GM19239 (cell line): ENCODE data around the gene GAD1.
A peak's percentile ranks its signal among the peaks of the same experiment; 100 is the strongest.

Experiments
- DNase-seq: peaks from one replicate; pipeline ENCODE4 v3.0.0; 2011; ENCODE audit warnings: low spot score; ENCODE audit not compliant: insufficient read length
- FAIRE-seq: peaks from 2 replicates; lab custom pipeline; 2011; peaks lifted over from hg19 to GRCh38; lab: Jason Lieb, UNC

The GAD1 gene

GRCh38 chr2:170816504-170817092, at the start of gene GAD1:
Gene GAD1, plus strand, starts transcription at chr2:170816887. Its CDS starts 1,705 bp downstream, at chr2:170818592.
- DNase-seq: no peak
- FAIRE-seq: peak; percentile 73

GRCh38 chr2:170770008-170770605, 46.6 kb upstream of the GAD1 start, which contains the start of gene ERICH2:
Gene ERICH2, plus strand, starts transcription at chr2:170770378. Its CDS starts 304 bp downstream, at chr2:170770682.
- peak; percentile 44 for DNase-seq

DNA sequence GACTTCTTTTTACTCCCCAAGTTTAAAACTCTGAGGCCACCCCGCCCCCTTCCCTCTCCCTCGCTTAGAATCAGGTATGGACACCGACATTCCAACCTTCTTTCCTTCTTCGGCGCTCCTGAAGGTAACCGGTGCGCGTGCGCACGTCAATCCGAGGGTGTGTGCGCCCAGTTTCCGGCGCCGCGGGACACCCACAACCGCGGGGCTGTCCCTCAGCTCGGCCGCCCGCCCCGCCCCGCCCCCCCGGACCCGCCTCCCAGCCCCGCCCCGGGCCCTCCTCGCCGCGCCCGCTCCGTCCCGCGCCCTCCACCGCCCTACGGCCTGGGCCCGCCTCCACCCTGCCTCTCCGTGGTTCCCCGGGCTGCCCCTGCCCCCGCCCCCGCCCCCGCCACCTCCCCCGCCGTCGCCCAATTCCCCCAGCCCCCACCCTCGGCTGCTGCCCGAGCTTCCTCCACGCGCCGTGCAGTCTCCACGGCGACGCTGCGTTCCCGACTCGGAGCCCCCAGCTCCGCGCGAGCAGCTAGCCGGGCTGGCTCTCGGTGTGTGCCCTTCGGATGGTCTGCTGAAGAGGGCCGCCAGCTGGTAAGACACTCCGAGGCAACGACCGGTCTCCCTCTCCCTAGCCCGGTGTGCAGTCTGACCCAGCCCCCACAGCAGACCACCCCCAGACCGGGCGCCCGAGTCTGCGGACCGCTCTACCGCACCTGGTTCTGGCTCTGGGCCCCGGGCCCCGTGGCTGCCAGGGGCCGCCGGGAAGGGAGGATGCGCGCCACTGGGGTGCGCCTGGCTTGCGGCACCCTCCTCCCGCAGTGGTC, 45.9 kb upstream of the GAD1 start:
- peak; percentile 71 for DNase-seq
- FAIRE-seq: no peak

More at GRCh38 chr2:170770008-170770605, 46.6 kb upstream of the GAD1 start, which contains the start of gene ERICH2:
- FAIRE-seq: peak; percentile 54

- DNase-seq: no peak
- no peak for FAIRE-seq
Observed at GRCh38 chr2:170771421-170771937, 45.2 kb upstream of the GAD1 start.

DNA sequence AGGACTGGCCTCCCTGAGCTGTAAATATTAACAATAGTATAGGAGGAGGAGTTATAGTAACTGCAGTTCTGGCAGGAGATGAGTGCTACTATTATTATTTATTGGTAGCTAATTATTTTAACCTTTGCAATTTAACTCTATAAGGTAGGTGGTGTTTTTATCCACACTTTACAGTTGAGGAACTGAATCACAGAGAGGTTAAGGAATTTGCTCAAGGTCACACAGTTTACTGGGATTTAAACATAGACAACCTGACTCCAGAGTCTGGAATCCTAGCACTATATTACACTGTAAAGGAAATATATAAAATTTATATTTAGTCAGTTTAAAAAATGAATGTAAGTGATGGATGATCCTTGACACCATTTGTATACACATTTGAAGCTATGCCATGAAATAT, 44.4 kb upstream of the GAD1 start:
- no peak for FAIRE-seq

GRCh38 chr2:170774074-170774473, 42.6 kb upstream of the GAD1 start:
- DNase-seq (no peak), FAIRE-seq (no peak)

More for the DNA sequence above, 44.4 kb upstream of the GAD1 start:
- DNase-seq: no peak

DNA sequence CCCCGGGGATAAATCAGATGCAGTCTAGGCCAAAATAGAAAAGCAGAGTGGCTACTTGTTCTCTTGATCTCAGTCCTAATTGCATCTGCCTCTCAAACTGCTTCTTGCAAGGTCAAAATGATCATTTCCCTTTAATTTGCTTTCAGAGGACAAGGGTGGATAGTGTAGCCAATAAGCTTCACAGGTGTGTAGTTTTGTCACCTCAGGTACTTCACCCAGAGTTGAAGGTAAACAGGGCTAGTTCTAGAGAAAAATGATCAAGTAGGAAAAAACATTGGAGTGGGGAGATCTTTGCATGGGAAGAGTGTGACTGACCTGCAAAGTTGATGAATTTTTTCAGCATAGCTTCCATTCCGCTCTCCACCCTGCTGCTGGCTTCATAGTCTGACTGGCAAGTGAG, 37.8 kb upstream of the GAD1 start:
- FAIRE-seq (no peak), DNase-seq (no peak)

GRCh38 chr2:170779304-170779703, 37.4 kb upstream of the GAD1 start:
- DNase-seq (no peak), FAIRE-seq (no peak)

- FAIRE-seq (no peak), DNase-seq (no peak)
Observed at GRCh38 chr2:170782673-170783072, 34.0 kb upstream of the GAD1 start.

DNA sequence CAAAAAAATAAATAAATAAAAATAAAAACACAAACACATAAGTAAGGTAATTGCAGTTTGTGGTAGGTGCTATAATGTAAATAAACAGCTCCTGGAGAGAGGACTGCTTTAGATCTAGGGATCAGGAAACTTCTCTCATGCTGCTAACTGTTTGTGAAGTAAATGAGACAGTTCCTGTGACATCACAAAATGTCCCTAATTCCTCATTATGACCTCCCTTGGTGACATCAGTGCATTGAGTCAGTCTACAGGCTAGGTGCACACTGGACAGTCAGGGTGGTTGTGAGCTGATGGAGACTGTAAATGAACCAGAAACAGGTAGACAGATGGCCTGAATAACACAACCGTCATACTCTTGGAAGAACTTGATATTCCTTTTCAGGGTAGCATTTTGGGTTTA, 33.1 kb upstream of the GAD1 start:
- no peak for DNase-seq
- no peak for FAIRE-seq

GRCh38 chr2:170798996-170799395, 17.7 kb upstream of the GAD1 start:
- FAIRE-seq: no peak
- DNase-seq: no peak

- DNase-seq (no peak), FAIRE-seq (no peak)
Observed at GRCh38 chr2:170806548-170806947, 10.1 kb upstream of the GAD1 start.

GRCh38 chr2:170812710-170813600, 3.7 kb upstream of the GAD1 start:
- peak; percentile 84 for FAIRE-seq
- no peak for DNase-seq

- no peak for DNase-seq
- FAIRE-seq: no peak
Observed at GRCh38 chr2:170813611-170814532, 2.8 kb upstream of the GAD1 start.

- FAIRE-seq (no peak), DNase-seq (no peak)
Observed at GRCh38 chr2:170814533-170815230, 2.0 kb upstream of the GAD1 start.

DNA sequence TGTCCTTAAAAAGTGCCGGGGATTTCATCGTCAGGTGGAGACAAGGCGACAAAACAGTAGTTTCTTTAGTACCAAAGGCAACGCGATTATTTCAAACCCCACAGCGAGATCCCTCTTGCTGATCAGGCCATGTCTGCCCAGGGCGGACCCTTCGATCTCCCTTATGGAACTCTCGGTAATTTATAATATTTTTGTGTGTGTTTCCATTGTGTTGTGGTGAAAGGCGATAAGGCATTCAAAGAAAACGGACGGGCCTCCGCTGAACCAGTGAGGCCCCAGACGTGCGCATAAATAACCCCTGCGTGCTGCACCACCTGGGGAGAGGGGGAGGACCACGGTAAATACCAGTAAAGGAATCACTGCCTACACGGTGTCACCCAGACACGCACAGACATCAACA, 1.4 kb upstream of the GAD1 start:
- DNase-seq (no peak), FAIRE-seq (no peak)

DNA sequence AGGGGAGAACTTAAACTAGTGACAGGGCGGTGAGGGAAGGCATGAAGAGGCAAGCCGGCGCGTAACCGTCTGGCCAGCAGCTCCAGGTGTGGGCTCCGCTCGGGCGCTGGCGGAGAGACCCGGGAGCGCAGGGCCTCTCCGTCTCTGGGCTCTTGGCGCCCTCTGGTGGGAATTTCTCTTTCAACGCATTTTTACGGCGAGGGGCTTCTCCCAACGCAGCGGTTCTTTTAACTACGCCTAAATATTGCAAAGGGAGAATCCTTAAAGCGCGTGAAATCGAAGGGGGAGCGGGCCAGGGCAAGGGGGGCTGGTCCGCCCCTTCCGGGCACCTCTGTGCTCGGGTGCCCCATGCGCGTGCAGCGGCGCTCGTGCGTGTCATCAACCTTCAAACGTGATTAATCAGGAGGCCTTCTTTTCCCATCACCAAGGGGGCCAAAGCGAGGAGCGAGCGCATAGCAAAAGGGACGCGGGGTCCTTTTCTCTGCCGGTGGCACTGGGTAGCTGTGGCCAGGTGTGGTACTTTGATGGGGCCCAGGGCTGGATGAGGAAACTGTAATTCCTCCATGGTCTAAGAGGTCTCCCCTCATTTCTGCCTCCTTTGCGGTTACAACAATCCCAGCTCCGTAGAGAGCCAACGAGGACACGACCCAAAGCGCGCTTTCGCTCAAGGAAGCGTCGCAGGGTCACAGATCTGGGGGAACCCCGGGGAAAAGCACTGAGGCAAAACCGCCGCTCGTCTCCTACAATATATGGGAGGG, 762 bp upstream of the GAD1 start:
- peak; percentile 89 for FAIRE-seq
- DNase-seq: peak; percentile 65
